Activated CD4-positive, CD25-positive, alpha-beta regulatory T cell treated with anti-CD3 and anti-CD28 coated beads, Interleukin-2, amount 50 U/mL, for 24 hours (primary cell): ENCODE results near the gene RPAP2.
"Not testable (repeated sequence)": the region's sequence is repeated elsewhere in the genome, so short reads cannot be mapped to it uniquely, and the experiment has no call there.

Experiments
- ATAC-seq, 2 donors: fragments of 150-1000 bp; cut with Tn5 transposase; one replicate each; pipeline ENCODE4 v1.10.0; 2021; ENCODE audit warnings: mild to moderate bottlenecking in 1 of 2, moderate library complexity in 1 of 2

The RPAP2 gene

GRCh38 chr1:92376345-92376744 is 77.5 kb downstream of the RPAP2 start:
- no peak for ATAC-seq

- not testable (repeated sequence) for ATAC-seq
Measured at GRCh38 chr1:92377991-92378390, 79.1 kb downstream of the RPAP2 start.

- ATAC-seq, result no peak
Measured at GRCh38 chr1:92380867-92381266, 82.0 kb downstream of the RPAP2 start.

GRCh38 chr1:92393966-92394365 is 95.1 kb downstream of the RPAP2 start:
- ATAC-seq, result not testable (repeated sequence)

- no peak for ATAC-seq
Measured at GRCh38 chr1:92398519-92398918, 99.7 kb downstream of the RPAP2 start.

- ATAC-seq, result peak in 1 of 2 donors; percentile 48
Measured at GRCh38 chr1:92399076-92399475, 100.2 kb downstream of the RPAP2 start.

GRCh38 chr1:92404661-92405060 is 105.8 kb downstream of the RPAP2 start:
- no peak for ATAC-seq

- ATAC-seq, result no peak
Measured at GRCh38 chr1:92408825-92409224, 110.0 kb downstream of the RPAP2 start.

GRCh38 chr1:92409946-92410549 is 111.2 kb downstream of the RPAP2 start:
- ATAC-seq, result no peak

- peak; percentile 9 to 49 for ATAC-seq
Measured at GRCh38 chr1:92410706-92411105, 111.8 kb downstream of the RPAP2 start.

GRCh38 chr1:92411511-92411910 is 112.7 kb downstream of the RPAP2 start:
- ATAC-seq, result peak in 1 of 2 donors; percentile 53

- no peak for ATAC-seq
Measured at GRCh38 chr1:92419642-92420041, 120.8 kb downstream of the RPAP2 start.

GRCh38 chr1:92424381-92424780 is 125.5 kb downstream of the RPAP2 start:
- no peak for ATAC-seq

GRCh38 chr1:92425617-92426016 is 126.8 kb downstream of the RPAP2 start:
- ATAC-seq, result no peak

GRCh38 chr1:92430030-92430429 is 131.2 kb downstream of the RPAP2 start:
- no peak for ATAC-seq

- ATAC-seq, result not testable (repeated sequence)
Measured at GRCh38 chr1:92434572-92434971, 135.7 kb downstream of the RPAP2 start.

GRCh38 chr1:92439291-92439690 is 140.4 kb downstream of the RPAP2 start:
- ATAC-seq, result peak in 1 of 2 donors; percentile 49

GRCh38 chr1:92441316-92441696 is 142.4 kb downstream of the RPAP2 start:
- no peak for ATAC-seq

- no peak for ATAC-seq
Measured at GRCh38 chr1:92441697-92442342, 143.0 kb downstream of the RPAP2 start.

GRCh38 chr1:92442351-92442750 is 143.5 kb downstream of the RPAP2 start:
- no peak for ATAC-seq

- ATAC-seq, result no peak
Measured at GRCh38 chr1:92443893-92444292, 145.0 kb downstream of the RPAP2 start.

GRCh38 chr1:92444351-92444750 is 145.5 kb downstream of the RPAP2 start:
- ATAC-seq, result no peak

GRCh38 chr1:92445865-92446264 is 147.0 kb downstream of the RPAP2 start:
- no peak for ATAC-seq

- ATAC-seq, result no peak
Measured at GRCh38 chr1:92446546-92446945, 147.7 kb downstream of the RPAP2 start.
